ENCODE measurements around the gene CACNA1A. TPM values are rescaled to one million over a fixed set of nuclear protein-coding genes. Genes with fewer than 3 reads are reported as not detected.
A peak's percentile ranks its signal among the peaks of the same experiment; 100 is the strongest.

Gene CACNA1A
- total and polyA plus RNA-seq, 2 of the 13 experiments (the other 11 are each of a cell fraction or from before 2014, with no cell fraction given), result not detected

- H3K27ac ChIP-seq (ENCODE audit: extremely low read length, insufficient read depth, low read length), result no peak overlapping the region
- intact Hi-C loops (cut with micrococcal nuclease; ENCODE audit: unreplicated experiment), result no loop called here
- TF ChIP-seq CHD4 (IDR thresholded peaks at IDR 0.05; ENCODE audit: borderline replicate concordance, low read length) (0 out of 2 replicates have a peak, but pooled peaks have one; percentile 54), ZNF768 (CRISPR knock-in tag; IDR thresholded peaks at IDR 0.05) (peak; percentile 59; the same call in 1 of the 2 replicates), GABPB1 (CRISPR knock-in tag; IDR thresholded peaks at IDR 0.05) (no peak), ZNF629 (CRISPR knock-in tag; conservative IDR thresholded peaks at IDR 0.05) (peak; percentile 72)
- ChIA-PET CTCF (ENCODE audit: low intra/inter-chr PET ratio, low total read pairs) (no interaction called here), POLR2A (no interaction called here)
- no peak overlapping the region for H3K4me2 ChIP-seq (ENCODE audit: low read depth, low read length)
- ATAC-seq (no peak), FAIRE-seq (no peak), DNase-seq (ENCODE audit: low spot score) (no peak)
- in situ Hi-C loops (cut with HindIII; ENCODE audit: extremely low pct_ligation_motif_present, low pct_unique_long_range_greater_than_20kb), result no loop called here
- no peaks in the 10 kb centered on the region for H4K20me1 ChIP-seq (ENCODE audit: insufficient read depth, low read length)
- WGBS (ENCODE audit: low lambda C conversion rate), result 15% methylated on average over 10 of the region's 13 CpGs
- H3K4me1 ChIP-seq (ENCODE audit: insufficient read depth, low read length), result no peaks in the 10 kb centered on the region
- no peaks in the 10 kb centered on the region for H3K9me3 ChIP-seq (ENCODE audit: low read length)
- no peak overlapping the region for H3K9ac ChIP-seq (ENCODE audit: insufficient read depth, low read depth, low read length)
- no peak overlapping the region for H3K4me3 ChIP-seq (replicated peaks in 1 of 3; ENCODE audit: insufficient read depth in 1 of 3, low read depth in 2 of 3, low read length in 3 of 3)
- peaks cover 1 to 3% of the 10 kb centered on the region in 2 experiments; a peak in 3 of 5 replicates for H3K27me3 ChIP-seq (ENCODE audit: control insufficient read depth in 1 of 2, insufficient read depth in 2 of 2, low read length in 2 of 2)
- no peaks in the 10 kb centered on the region for H3K79me2 ChIP-seq (ENCODE audit: insufficient read depth, low read length)
- H3K36me3 ChIP-seq (replicated peaks in 1 of 2; ENCODE audit: control insufficient read depth in 1 of 2, insufficient read depth in 2 of 2, low read length in 2 of 2), result no peaks in the 10 kb centered on the region
- no TSS peak for BruUV-seq (replicated peaks)
- no peak overlapping the region for H2AFZ ChIP-seq (ENCODE audit: low read length)
Observed at GRCh38 chr19:13284929-13285928, 221.1 kb downstream of the CACNA1A start.

- WGBS (ENCODE audit: low lambda C conversion rate), result 0% methylated on average over 1 of the region's 1 CpG
- no TSS peak for BruUV-seq (replicated peaks)
- H3K27ac ChIP-seq (ENCODE audit: extremely low read length, insufficient read depth, low read length), result no peak overlapping the region
- FAIRE-seq (no peak), DNase-seq (ENCODE audit: low spot score) (no peak), ATAC-seq (no peak)
- intact Hi-C loops (cut with micrococcal nuclease; ENCODE audit: unreplicated experiment) (no loop called here), in situ Hi-C loops (cut with HindIII; ENCODE audit: extremely low pct_ligation_motif_present, low pct_unique_long_range_greater_than_20kb) (no loop called here)
- H3K9ac ChIP-seq (ENCODE audit: insufficient read depth, low read depth, low read length), result no peak overlapping the region
- no peak overlapping the region for H3K4me2 ChIP-seq (ENCODE audit: low read depth, low read length)
- no peaks in the 10 kb centered on the region for H3K9me3 ChIP-seq (ENCODE audit: low read length)
- H3K36me3 ChIP-seq (replicated peaks in 1 of 2; ENCODE audit: control insufficient read depth in 1 of 2, insufficient read depth in 2 of 2, low read length in 2 of 2), result no peaks in the 10 kb centered on the region
- no peaks in the 10 kb centered on the region for H4K20me1 ChIP-seq (ENCODE audit: insufficient read depth, low read length)
- no peak overlapping the region for H3K4me3 ChIP-seq (replicated peaks in 1 of 3; ENCODE audit: insufficient read depth in 1 of 3, low read depth in 2 of 3, low read length in 3 of 3)
- peaks cover 1 to 3% of the 10 kb centered on the region in 2 experiments; a peak in 3 of 5 replicates for H3K27me3 ChIP-seq (ENCODE audit: control insufficient read depth in 1 of 2, insufficient read depth in 2 of 2, low read length in 2 of 2)
- H2AFZ ChIP-seq (ENCODE audit: low read length), result no peak overlapping the region
- H3K4me1 ChIP-seq (ENCODE audit: insufficient read depth, low read length), result no peaks in the 10 kb centered on the region
- TF ChIP-seq ZNF598 (CRISPR knock-in tag; IDR thresholded peaks at IDR 0.05; ENCODE audit: borderline replicate concordance), result no peak
- peak; percentile 65; the same call in 1 of the 2 replicates for TF ChIP-seq ZNF768 (CRISPR knock-in tag; IDR thresholded peaks at IDR 0.05)
- no peak for TF ChIP-seq MED1 (CRISPR knock-in tag; IDR thresholded peaks at IDR 0.05)
- TF ChIP-seq ZNF142 (CRISPR knock-in tag; IDR thresholded peaks at IDR 0.05), result no peak
- no peak for TF ChIP-seq SAP130 (CRISPR knock-in tag; IDR thresholded peaks at IDR 0.05; ENCODE audit: low read depth)
- ChIA-PET POLR2A (no interaction called here), CTCF (ENCODE audit: low intra/inter-chr PET ratio, low total read pairs) (no interaction called here)
- no peaks in the 10 kb centered on the region for H3K79me2 ChIP-seq (ENCODE audit: insufficient read depth, low read length)
Observed at GRCh38 chr19:13283871-13284270, 222.4 kb downstream of the CACNA1A start.

Data from HepG2 (cell line).